ENCODE results near the gene VTI1B.

DNA sequence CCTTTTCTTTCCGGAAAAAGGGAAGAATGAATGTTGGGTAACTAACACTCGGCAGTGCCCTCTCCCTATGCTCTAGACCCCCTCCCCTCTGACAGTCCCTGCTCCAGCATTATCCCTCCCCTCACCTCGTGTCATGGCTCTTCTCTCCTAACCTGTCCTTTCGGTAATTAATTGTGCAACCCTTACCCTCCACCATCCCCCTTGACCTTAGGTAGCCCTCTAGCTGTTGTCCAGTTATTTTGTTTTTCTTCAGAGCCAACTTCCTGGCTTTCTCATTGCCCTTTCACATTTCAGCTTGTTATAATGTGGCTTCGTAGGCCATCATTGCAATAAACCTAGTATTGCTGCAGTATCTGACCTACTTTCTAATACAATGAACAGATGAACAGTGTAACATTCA is 43.5 kb downstream of the VTI1B start:
- TF ChIP-seq, protein P1, sequence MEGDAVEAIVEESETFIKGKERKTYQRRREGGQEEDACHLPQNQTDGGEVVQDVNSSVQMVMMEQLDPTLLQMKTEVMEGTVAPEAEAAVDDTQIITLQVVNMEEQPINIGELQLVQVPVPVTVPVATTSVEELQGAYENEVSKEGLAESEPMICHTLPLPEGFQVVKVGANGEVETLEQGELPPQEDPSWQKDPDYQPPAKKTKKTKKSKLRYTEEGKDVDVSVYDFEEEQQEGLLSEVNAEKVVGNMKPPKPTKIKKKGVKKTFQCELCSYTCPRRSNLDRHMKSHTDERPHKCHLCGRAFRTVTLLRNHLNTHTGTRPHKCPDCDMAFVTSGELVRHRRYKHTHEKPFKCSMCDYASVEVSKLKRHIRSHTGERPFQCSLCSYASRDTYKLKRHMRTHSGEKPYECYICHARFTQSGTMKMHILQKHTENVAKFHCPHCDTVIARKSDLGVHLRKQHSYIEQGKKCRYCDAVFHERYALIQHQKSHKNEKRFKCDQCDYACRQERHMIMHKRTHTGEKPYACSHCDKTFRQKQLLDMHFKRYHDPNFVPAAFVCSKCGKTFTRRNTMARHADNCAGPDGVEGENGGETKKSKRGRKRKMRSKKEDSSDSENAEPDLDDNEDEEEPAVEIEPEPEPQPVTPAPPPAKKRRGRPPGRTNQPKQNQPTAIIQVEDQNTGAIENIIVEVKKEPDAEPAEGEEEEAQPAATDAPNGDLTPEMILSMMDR (IDR thresholded peaks at IDR 0.05), result no peak
- no peak for TF ChIP-seq POLR2A (IDR thresholded peaks at IDR 0.05)
